ENCODE results near the gene HKDC1.
"Not testable (repeated sequence)": the region's sequence is repeated elsewhere in the genome, so short reads cannot be mapped to it uniquely, and the experiment has no call there.

HKDC1 gene

DNA sequence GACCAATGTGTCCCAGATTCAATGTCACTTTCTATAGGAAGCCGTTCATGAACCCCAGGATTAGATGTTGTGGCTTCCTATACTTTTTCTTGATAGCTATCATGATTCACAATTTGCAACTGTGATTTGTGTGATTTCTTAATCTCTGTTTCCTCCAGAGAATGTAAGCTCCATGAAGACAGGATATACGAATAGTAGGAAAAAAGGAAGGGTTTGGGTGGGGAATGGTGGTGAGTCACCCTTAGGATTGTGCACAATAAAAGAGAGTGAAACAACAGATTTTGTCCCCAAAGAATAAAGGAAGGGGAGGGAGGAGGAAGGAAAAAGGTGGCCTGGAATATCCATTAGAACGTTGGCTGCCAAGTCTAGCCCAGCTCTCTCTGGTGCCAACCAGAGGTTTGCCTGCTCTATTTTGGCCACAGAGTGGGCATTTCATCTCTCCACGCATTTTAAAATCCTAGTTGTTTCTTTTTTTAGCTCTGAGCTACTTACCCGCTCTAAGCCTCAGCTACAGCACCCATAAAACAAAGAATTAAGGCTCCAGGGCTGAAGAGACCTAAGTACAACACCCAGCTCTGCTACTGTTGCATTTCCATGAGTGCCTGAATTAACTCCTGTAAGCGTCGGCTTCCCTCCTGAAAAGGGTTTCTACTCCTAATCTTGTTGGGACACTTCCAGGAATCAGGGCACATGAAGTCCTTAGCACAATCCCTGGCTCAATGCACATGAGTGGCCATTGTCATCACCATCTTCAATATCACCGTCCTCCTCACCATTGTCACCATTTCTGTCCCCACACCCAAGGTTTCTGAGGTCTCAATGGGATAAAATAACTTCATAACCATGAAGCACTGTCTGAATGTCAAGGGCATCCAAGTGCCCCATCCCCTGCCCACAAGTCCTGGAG is 61.6 kb downstream of the HKDC1 start:
- DNase-seq: no peak

DNA sequence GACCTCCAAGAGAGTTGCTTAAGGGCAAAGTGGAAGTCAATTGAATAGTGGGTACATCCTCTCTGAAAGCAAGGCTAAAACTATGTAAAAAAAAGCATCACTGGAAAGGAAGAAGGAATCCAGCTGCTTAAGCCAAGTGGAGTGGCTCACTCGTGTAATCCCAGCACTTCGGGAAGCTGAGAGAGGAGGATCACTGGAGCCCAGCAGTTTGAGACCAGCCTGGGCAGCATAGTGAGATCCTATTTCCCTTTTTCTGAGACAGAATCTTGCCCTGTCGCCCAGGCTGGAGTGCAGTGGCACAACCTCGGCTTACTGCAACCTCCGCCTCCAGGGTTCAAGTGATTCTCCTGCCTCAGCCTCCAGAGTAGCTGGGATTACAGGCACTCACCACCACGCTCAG is 64.3 kb downstream of the HKDC1 start:
- not testable (repeated sequence) for DNase-seq

DNA sequence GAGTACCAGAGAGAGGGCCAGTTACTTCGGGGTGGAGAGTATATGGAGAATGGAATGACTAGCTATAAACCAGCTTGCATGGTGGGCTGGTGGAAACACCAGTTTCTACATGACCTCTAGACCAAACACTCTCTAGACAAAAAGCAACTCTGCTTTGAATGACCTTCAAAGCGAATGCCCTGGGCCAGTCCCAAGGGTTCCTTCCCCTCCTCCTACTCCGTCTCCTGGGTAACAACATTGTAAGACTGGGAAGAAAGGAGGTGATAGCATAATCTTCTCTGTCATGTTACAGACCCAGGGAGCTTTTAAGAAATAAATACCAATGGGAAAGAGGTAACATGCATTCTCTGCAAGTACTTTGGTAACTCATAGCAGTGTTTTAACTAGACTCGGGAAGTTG is 65.6 kb downstream of the HKDC1 start:
- no peak for DNase-seq

GRCh38 chr10:69287181-69287580 is 67.0 kb downstream of the HKDC1 start:
- no peak for DNase-seq

GRCh38 chr10:69290993-69291392 is 70.9 kb downstream of the HKDC1 start:
- DNase-seq: no peak

GRCh38 chr10:69292459-69292858 is 72.3 kb downstream of the HKDC1 start:
- no peak for DNase-seq

- no peak for DNase-seq
Measured at GRCh38 chr10:69295027-69295636, 75.0 kb downstream of the HKDC1 start.

- DNase-seq: no peak
Measured at GRCh38 chr10:69303632-69304051, 83.5 kb downstream of the HKDC1 start.

DNA sequence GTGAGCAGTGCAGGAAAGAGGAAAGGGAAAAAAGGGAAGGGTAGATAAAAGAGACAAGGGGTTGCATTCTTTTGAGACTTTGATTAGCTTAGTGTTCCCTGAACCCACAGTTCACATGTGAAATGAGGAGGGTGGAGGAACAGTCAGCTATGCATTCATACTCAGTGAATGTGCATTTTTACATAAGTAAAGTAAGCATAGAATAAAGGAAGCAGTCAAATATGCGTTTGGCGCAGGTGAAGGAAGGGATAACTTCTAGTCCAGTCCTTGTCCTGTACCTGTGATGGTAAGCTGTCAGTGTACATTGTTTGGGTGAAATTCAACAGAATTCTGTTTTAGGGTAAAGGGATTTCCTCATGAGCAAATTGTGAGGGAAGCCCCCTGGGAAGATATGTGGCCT is 86.3 kb downstream of the HKDC1 start:
- DNase-seq: no peak

- DNase-seq: no peak
Measured at GRCh38 chr10:69307434-69307833, 87.3 kb downstream of the HKDC1 start.

GRCh38 chr10:69308304-69308703 is 88.2 kb downstream of the HKDC1 start:
- not testable (repeated sequence) for DNase-seq

- no peak for DNase-seq
Measured at GRCh38 chr10:69311309-69311708, 91.2 kb downstream of the HKDC1 start.

DNA sequence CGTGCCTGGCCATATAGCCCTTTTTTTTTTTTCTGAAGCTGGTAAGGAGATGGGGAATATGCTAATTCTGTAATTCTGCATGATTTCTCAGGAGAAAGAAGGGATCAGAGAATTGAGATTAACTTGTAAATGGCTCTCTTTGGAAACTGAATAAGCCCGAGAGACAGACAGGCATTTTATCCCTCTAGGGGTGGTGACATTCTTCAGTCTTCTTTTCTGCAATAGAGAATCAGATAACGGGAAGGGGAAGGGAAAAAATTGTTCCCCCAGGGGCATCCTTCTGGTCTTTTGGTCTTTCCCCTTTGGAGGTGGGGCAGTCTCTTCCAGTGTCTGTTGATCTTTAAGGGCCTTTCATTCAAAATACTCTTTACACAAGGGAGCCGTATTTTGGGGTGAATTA is 92.4 kb downstream of the HKDC1 start:
- no peak for DNase-seq

DNA sequence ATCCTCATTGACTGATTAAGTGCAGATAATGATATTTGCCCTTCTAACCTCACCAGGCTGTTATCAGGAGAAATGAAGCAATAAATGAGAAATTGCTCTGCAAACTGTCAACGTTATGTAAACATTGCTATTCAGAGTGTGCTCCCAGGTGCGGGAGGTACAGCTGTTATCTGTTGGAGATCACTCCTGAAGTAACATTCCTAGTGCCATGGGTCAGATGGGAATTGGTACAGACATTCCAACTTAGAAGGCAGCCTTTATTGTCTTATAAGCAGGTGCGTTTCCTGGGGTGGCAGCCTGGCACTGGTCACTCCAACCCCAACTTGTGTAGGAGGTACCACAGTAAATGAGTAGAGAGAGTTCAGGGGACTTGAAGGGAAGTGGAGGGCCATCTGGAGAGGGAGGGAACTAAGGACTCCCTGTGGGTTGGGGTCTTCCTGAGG is 95.0 kb downstream of the HKDC1 start:
- DNase-seq: no peak

DNA sequence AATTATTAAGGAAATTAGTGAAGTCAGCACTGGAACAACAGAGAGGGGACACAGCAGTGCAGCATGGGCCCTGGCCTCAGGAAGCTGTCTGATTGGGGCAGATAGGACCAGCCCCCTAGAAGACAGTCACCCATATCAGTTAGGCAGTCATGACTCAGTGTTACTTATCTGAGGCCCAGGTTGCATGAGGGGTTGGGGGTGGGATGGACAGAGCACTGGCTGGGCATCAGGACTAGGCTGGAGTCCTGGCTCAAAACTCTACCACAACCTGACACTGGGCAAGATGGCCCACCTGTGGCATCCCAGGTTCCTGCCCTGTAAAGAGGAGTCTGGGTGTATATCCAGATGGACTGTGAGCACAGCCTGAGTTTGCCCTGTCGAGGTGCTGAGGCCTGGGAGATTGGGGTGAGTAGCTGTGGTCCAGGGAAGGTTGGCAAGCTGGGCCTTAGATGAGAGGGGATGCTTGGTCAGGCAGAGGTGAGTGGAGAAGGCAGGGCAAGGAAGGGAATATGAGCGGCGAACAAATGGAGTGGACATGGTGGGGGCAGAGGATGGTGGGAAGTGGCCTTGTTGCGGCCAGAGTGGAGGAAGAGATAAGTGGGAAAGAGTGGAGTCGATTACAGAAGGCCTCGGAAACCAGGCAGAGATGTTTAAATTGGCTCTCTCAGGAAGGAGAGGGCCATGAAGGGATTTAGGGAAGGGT is 95.6 kb downstream of the HKDC1 start:
- DNase-seq: no peak

DNA sequence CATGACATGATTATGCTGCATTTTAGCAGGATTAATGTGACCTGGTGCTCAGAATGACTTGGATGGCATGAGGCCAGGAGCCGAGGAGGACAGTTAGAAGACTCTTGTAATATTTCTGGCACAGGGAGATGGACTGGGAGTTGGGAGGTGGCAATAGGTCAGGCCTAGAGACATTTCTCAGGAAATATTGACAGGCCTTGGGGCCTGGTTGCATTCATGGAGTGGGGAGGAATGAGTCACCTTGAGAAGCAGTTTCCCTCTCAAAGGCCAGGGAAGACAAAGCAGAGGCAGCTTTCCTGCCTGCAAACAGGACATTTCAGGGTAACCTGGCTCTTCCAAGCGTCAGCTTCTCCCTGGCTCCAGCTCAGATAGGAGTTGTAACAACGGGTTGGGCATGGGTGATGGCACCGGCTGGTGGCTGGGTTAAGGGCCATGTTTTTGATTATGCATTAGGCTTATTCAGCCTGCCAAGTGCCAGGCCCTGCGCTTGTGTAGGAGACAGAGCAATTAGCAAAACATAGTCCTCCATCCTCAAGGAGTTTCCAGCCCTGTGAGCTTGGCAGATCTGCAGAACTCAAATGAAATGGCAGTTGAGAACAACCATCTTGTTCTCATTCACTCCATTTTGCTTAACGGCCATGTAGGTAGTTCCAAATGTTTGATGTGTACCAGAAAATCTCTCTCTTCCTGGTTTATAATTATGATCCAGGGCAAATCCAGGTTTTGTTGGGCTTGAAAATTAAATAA is 96.4 kb downstream of the HKDC1 start:
- DNase-seq: no peak
